ENCODE measurements around the gene XPNPEP2. TPM values are rescaled to one million over a fixed set of nuclear protein-coding genes. Genes with fewer than 3 reads are reported as not detected.

XPNPEP2 gene
- total RNA-seq, 2 donors from 2014 or later, result 0.20 to 0.31 TPM

GRCh38 chrX:129808829-129809796, 70.3 kb downstream of the XPNPEP2 start:
- TF ChIP-seq, protein P1, sequence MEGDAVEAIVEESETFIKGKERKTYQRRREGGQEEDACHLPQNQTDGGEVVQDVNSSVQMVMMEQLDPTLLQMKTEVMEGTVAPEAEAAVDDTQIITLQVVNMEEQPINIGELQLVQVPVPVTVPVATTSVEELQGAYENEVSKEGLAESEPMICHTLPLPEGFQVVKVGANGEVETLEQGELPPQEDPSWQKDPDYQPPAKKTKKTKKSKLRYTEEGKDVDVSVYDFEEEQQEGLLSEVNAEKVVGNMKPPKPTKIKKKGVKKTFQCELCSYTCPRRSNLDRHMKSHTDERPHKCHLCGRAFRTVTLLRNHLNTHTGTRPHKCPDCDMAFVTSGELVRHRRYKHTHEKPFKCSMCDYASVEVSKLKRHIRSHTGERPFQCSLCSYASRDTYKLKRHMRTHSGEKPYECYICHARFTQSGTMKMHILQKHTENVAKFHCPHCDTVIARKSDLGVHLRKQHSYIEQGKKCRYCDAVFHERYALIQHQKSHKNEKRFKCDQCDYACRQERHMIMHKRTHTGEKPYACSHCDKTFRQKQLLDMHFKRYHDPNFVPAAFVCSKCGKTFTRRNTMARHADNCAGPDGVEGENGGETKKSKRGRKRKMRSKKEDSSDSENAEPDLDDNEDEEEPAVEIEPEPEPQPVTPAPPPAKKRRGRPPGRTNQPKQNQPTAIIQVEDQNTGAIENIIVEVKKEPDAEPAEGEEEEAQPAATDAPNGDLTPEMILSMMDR (conservative IDR thresholded peaks at IDR 0.05), result no peak
- Mint-ChIP-seq H3K27me3 (ENCODE audit: insufficient read depth) (no peaks in the 10 kb centered on the region), H3K27ac (no peak overlapping the region), H3K36me3 (ENCODE audit: low read depth) (peaks cover 52% of the 10 kb centered on the region), H3K4me3 (no peak overlapping the region), H3K4me1 (peaks cover 2% of the 10 kb centered on the region), H3K9me3 (peaks cover 35% of the 10 kb centered on the region)
- Histone ChIP-seq H3K9ac (ENCODE audit: extremely low read depth, low read length, poor library complexity, severe bottlenecking) (no peak overlapping the region), H3K27me3 (ENCODE audit: control insufficient read depth, insufficient read depth, low read length, poor library complexity, severe bottlenecking) (no peaks in the 10 kb centered on the region), H3K4me3 (ENCODE audit: low read length) (no peak overlapping the region), H3K4me1 (ENCODE audit: control insufficient read depth, insufficient read depth, low read length) (no peaks in the 10 kb centered on the region), H3K36me3 (ENCODE audit: control insufficient read depth, insufficient read depth, low read length) (peaks cover 33% of the 10 kb centered on the region), H3K9me3 (ENCODE audit: control insufficient read depth, low read length) (peaks cover 5% of the 10 kb centered on the region), H3K27ac (ENCODE audit: low read depth, low read length) (no peak overlapping the region)
- WGBS, 2 experiments (ENCODE audit: insufficient coverage in 1 of 2, insufficient read length in 1 of 2), result 95 to 100% methylated on average over 1 to 5 of the region's 7 CpGs
- DNase-seq, result no peak

- Histone ChIP-seq H3K27me3 (ENCODE audit: control insufficient read depth, insufficient read depth, low read length, poor library complexity, severe bottlenecking) (no peaks in the 10 kb centered on the region), H3K9me3 (ENCODE audit: control insufficient read depth, low read length) (peaks cover 2% of the 10 kb centered on the region), H3K27ac (ENCODE audit: low read depth, low read length) (no peak overlapping the region), H3K4me3 (ENCODE audit: low read length) (no peak overlapping the region), H3K4me1 (ENCODE audit: control insufficient read depth, insufficient read depth, low read length) (no peaks in the 10 kb centered on the region), H3K36me3 (ENCODE audit: control insufficient read depth, insufficient read depth, low read length) (peaks cover 31% of the 10 kb centered on the region), H3K9ac (ENCODE audit: extremely low read depth, low read length, poor library complexity, severe bottlenecking) (no peak overlapping the region)
- no peak overlapping the region for H3K4me3 Mint-ChIP-seq
- TF ChIP-seq, protein P1 (conservative IDR thresholded peaks at IDR 0.05), result no peak
- H3K27ac Mint-ChIP-seq, result no peak overlapping the region
- H3K9me3 Mint-ChIP-seq, result peaks cover 41% of the 10 kb centered on the region
- no peaks in the 10 kb centered on the region for H3K27me3 Mint-ChIP-seq (ENCODE audit: insufficient read depth)
- 95 to 100% methylated on average over 1 to 4 of the region's 6 CpGs for WGBS, 2 experiments (ENCODE audit: insufficient coverage in 1 of 2, insufficient read length in 1 of 2)
- H3K36me3 Mint-ChIP-seq (ENCODE audit: low read depth), result peaks cover 44% of the 10 kb centered on the region
- H3K4me1 Mint-ChIP-seq, result no peaks in the 10 kb centered on the region
- no peak for DNase-seq
These were observed 75.0 kb downstream of the XPNPEP2 start for GRCh38 chrX:129813662-129814368.

DNA sequence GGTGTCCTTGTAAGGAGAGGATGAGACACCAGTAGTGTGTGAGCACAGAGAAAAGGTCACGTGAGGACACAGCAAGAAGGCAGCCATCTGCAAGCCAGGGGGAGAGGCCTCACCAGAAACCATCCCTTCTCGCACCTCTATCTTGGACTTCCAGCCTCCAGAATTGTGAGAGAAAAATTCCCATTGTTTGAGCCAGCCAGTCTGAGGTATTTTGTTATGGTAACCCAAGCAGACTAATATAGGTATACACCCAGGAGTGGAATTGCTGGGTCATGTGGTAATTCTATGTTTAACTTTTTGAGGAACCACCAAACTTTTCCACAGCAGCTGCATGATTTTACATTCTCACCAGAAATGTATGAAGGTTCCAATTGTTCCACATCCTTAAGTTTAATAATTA, 79.3 kb downstream of the XPNPEP2 start:
- no peak overlapping the region for H3K27ac Mint-ChIP-seq
- H3K9me3 ChIP-seq (ENCODE audit: control insufficient read depth, low read length), result no peaks in the 10 kb centered on the region
- H3K36me3 ChIP-seq (ENCODE audit: control insufficient read depth, insufficient read depth, low read length), result peaks cover 8% of the 10 kb centered on the region
- no peak overlapping the region for H3K4me3 Mint-ChIP-seq
- TF ChIP-seq, protein P1 (conservative IDR thresholded peaks at IDR 0.05), result no peak
- H3K27me3 Mint-ChIP-seq (ENCODE audit: insufficient read depth), result no peaks in the 10 kb centered on the region
- no peak overlapping the region for H3K27ac ChIP-seq (ENCODE audit: low read depth, low read length)
- no peak overlapping the region for H3K9ac ChIP-seq (ENCODE audit: extremely low read depth, low read length, poor library complexity, severe bottlenecking)
- peaks cover 35% of the 10 kb centered on the region for H3K36me3 Mint-ChIP-seq (ENCODE audit: low read depth)
- no peaks in the 10 kb centered on the region for H3K4me1 Mint-ChIP-seq
- WGBS, 2 experiments (ENCODE audit: insufficient coverage in 1 of 2, insufficient read length in 1 of 2), result 100% methylated on average over 1 of the region's 2 CpGs; no CpG with 5 or more reads in 1 of the 2 experiments
- DNase-seq, result no peak
- no peak overlapping the region for H3K4me3 ChIP-seq (ENCODE audit: low read length)
- H3K27me3 ChIP-seq (ENCODE audit: control insufficient read depth, insufficient read depth, low read length, poor library complexity, severe bottlenecking), result no peaks in the 10 kb centered on the region
- no peaks in the 10 kb centered on the region for H3K4me1 ChIP-seq (ENCODE audit: control insufficient read depth, insufficient read depth, low read length)
- peaks cover 25% of the 10 kb centered on the region for H3K9me3 Mint-ChIP-seq

Other genes starting within 250 kb of the XPNPEP2 start
- 100 to 1,000 TPM in 1 of 2 donors, 10 to 100 TPM in 1; 83.3 to 146 TPM for gene SMARCA1, start 215.5 kb upstream of the XPNPEP2 start, total RNA-seq
- gene OCRL, start 198.7 kb upstream of the XPNPEP2 start, total RNA-seq, result 10 to 100 TPM; 14.2 to 27.0 TPM
- under 1 TPM in 1 of 2 donors, not detected in 1; 0.22 TPM for gene APLN, start 84.0 kb upstream of the XPNPEP2 start, total RNA-seq
- not detected for gene SASH3, start 41.0 kb downstream of the XPNPEP2 start, total RNA-seq
- 10 to 100 TPM; 27.1 to 40.2 TPM for gene ZDHHC9, start 104.9 kb downstream of the XPNPEP2 start, total RNA-seq
- gene UTP14A, start 167.2 kb downstream of the XPNPEP2 start, total RNA-seq, result 10 to 100 TPM; 15.6 to 24.9 TPM
- gene BCORL1, start 243.7 kb downstream of the XPNPEP2 start, total RNA-seq, result 10 to 100 TPM; 24.5 to 29.9 TPM

Data from endodermal cell (in vitro differentiated cells).